HL-60 (cell line): Measurements from ENCODE around the gene SLC4A8.
"Not testable (repeated sequence)": the region's sequence is repeated elsewhere in the genome, so short reads cannot be mapped to it uniquely, and the experiment has no call there.

ENCODE experiments used
- DNase-seq, 2 experiments: peaks; one replicate each; pipeline ENCODE4 v3.0.0-alpha.2; 2010 to 2020; ENCODE audit warnings: low read depth in 1 of 2, low spot score in 1 of 2
- H3K27ac ChIP-seq: fragments of 250-450 bp; sonication (Bioruptor Pico); replicated peaks from 2 replicates; pipeline ENCODE4 v1.5.1; 2020; ENCODE audit warnings: mild to moderate bottlenecking, moderate library complexity
- H3K27me3 ChIP-seq: fragments of 250-450 bp; sonication (Bioruptor Pico); 2 replicates; pipeline ENCODE4 v1.5.1; 2021; ENCODE audit warnings: mild to moderate bottlenecking, moderate library complexity; ENCODE audit not compliant: insufficient read depth, poor library complexity, severe bottlenecking
- H3K4me3 ChIP-seq: replicated peaks from 2 replicates; pipeline ENCODE4 v1.5.1; 2011; ENCODE audit warnings: mild to moderate bottlenecking, control low read depth, low read length; ENCODE audit not compliant: insufficient read depth
- GABPA ChIP-seq: IDR thresholded peaks from 2 replicates; pipeline ENCODE4 v1.6.1; 2012; ENCODE audit warnings: low read depth
- POLR2AphosphoS5 ChIP-seq: IDR thresholded peaks from 2 replicates; pipeline ENCODE4 v1.6.1; 2012; ENCODE audit warnings: low read depth
- REST ChIP-seq: IDR thresholded peaks from 2 replicates; pipeline ENCODE4 v1.6.1; 2012; ENCODE audit warnings: low read depth; ENCODE audit not compliant: insufficient replicate concordance
- SPI1 ChIP-seq: IDR thresholded peaks from 2 replicates; pipeline ENCODE4 v1.6.1; 2012; ENCODE audit warnings: low read depth, mild to moderate bottlenecking, borderline replicate concordance
- TF ChIP-seq, protein P1 (sequence below): IDR thresholded peaks from one replicate; pipeline ENCODE4 v1.5.1; 2011; ENCODE audit warnings: low read length, control low read depth, inconsistent platforms; ENCODE audit not compliant: insufficient read depth

Gene SLC4A8

GRCh38 chr12:51511546-51512260, 87.1 kb downstream of the SLC4A8 start:
- Histone ChIP-seq H3K4me3 (no peak overlapping the region), H3K27me3 (no peaks in the 10 kb centered on the region), H3K27ac (no peak overlapping the region)
- TF ChIP-seq REST: no peak
- no peak for TF ChIP-seq GABPA
- TF ChIP-seq, protein P1, sequence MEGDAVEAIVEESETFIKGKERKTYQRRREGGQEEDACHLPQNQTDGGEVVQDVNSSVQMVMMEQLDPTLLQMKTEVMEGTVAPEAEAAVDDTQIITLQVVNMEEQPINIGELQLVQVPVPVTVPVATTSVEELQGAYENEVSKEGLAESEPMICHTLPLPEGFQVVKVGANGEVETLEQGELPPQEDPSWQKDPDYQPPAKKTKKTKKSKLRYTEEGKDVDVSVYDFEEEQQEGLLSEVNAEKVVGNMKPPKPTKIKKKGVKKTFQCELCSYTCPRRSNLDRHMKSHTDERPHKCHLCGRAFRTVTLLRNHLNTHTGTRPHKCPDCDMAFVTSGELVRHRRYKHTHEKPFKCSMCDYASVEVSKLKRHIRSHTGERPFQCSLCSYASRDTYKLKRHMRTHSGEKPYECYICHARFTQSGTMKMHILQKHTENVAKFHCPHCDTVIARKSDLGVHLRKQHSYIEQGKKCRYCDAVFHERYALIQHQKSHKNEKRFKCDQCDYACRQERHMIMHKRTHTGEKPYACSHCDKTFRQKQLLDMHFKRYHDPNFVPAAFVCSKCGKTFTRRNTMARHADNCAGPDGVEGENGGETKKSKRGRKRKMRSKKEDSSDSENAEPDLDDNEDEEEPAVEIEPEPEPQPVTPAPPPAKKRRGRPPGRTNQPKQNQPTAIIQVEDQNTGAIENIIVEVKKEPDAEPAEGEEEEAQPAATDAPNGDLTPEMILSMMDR: no peak
- no peak for TF ChIP-seq SPI1
- DNase-seq: no peak

- TF ChIP-seq POLR2AphosphoS5 (no peak), GABPA (no peak)
- TF ChIP-seq, protein P1: no peak
- no peak for DNase-seq
- no peaks in the 10 kb centered on the region for H3K27me3 ChIP-seq
- H3K27ac ChIP-seq: no peak overlapping the region
- no peak overlapping the region for H3K4me3 ChIP-seq
Measured at GRCh38 chr12:51512438-51512837, 87.8 kb downstream of the SLC4A8 start.

- not testable (repeated sequence) for DNase-seq, H3K27me3 ChIP-seq, H3K27ac ChIP-seq, H3K4me3 ChIP-seq
Measured at GRCh38 chr12:51515037-51515436, 90.4 kb downstream of the SLC4A8 start.

DNA sequence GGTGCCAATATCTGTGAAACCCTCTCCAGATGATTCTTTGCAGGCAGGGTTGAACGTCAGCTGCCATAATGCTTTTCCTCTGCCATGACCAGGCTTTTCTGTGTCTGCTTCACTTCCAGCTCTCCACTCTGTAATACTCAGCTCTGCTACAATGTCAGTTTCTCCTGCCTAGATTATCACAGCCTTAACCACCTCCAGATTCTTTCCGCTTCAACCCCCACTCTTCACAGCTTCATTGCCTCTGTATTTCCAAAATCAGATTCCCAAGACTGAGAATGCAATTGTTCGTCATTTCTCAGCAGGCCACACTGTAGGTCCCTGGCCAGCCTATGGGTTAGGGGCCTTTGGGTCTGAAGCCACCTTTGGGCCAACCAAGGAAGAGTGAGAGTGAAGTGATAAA, 92.7 kb downstream of the SLC4A8 start:
- no peak for TF ChIP-seq GABPA
- TF ChIP-seq POLR2AphosphoS5: no peak
- TF ChIP-seq, protein P1: no peak
- no peak for TF ChIP-seq SPI1
- no peak for TF ChIP-seq REST
- no peaks in the 10 kb centered on the region for H3K27me3 ChIP-seq
- H3K27ac ChIP-seq: no peak overlapping the region
- no peak overlapping the region for H3K4me3 ChIP-seq
- no peak for DNase-seq
